ENCODE results near the gene PIK3AP1. TPM values are rescaled to one million over a fixed set of nuclear protein-coding genes. Genes with fewer than 3 reads are reported as not detected.
"Not testable (repeated sequence)": the region's sequence is repeated elsewhere in the genome, so short reads cannot be mapped to it uniquely, and the experiment has no call there.

Gene PIK3AP1
- total RNA-seq, 1 experiment from 2014 or later = 3.7 TPM

GRCh38 chr10:96681524-96681923 lies 38.8 kb downstream of the PIK3AP1 start:
- TF ChIP-seq EZH2 (IDR thresholded peaks at IDR 0.05; ENCODE audit: low read length, unreplicated experiment) = no peak
- Histone ChIP-seq H3K4me2 (ENCODE audit: low read length) (no peak overlapping the region), H3K27ac (ENCODE audit: low read length) (no peak overlapping the region), H3K9me2 (replicated peaks; ENCODE audit: low read length) (no peaks in the 10 kb centered on the region), H3K9me3 (ENCODE audit: low read length) (no peaks in the 10 kb centered on the region), H3K27me3 (ENCODE audit: low read length) (no peaks in the 10 kb centered on the region), H2AFZ (ENCODE audit: low read length) (no peak overlapping the region), H3K36me3 (ENCODE audit: low read depth, low read length) (no peaks in the 10 kb centered on the region), H3K4me3 (ENCODE audit: low read length) (no peak overlapping the region), H3K9ac (ENCODE audit: low read length) (no peak overlapping the region), H3K79me2 (ENCODE audit: low read length) (no peaks in the 10 kb centered on the region), H4K20me1 (ENCODE audit: low read length) (no peaks in the 10 kb centered on the region), H3F3A (ENCODE audit: low read length, unreplicated experiment) (no peaks in the 10 kb centered on the region), H3K4me1 (ENCODE audit: insufficient read depth, low read length) (no peaks in the 10 kb centered on the region)
- ChIA-PET CTCF (no interaction called here), POLR2A (ENCODE audit: unreplicated experiment) (no interaction called here)
- ATAC-seq (no peak), DNase-seq (no peak)
- intact Hi-C loops (cut with micrococcal nuclease) = no loop called here
- BruUV-seq (replicated peaks) = no TSS peak

- H3K9me2 ChIP-seq (replicated peaks; ENCODE audit: low read length); H3K27ac ChIP-seq (ENCODE audit: low read length); H3K27me3 ChIP-seq (ENCODE audit: low read length); intact Hi-C loops (cut with micrococcal nuclease); DNase-seq; H4K20me1 ChIP-seq (ENCODE audit: low read length); H3K79me2 ChIP-seq (ENCODE audit: low read length); BruUV-seq (replicated peaks); POLR2A ChIA-PET (ENCODE audit: unreplicated experiment); H3K9ac ChIP-seq (ENCODE audit: low read length); H3K4me3 ChIP-seq (ENCODE audit: low read length); H2AFZ ChIP-seq (ENCODE audit: low read length); H3F3A ChIP-seq (ENCODE audit: low read length, unreplicated experiment); ATAC-seq; H3K4me2 ChIP-seq (ENCODE audit: low read length); CTCF ChIA-PET; H3K36me3 ChIP-seq (ENCODE audit: low read depth, low read length); H3K4me1 ChIP-seq (ENCODE audit: insufficient read depth, low read length); H3K9me3 ChIP-seq (ENCODE audit: low read length): not testable (repeated sequence)
These were observed 39.9 kb downstream of the PIK3AP1 start for GRCh38 chr10:96680463-96680862.

GRCh38 chr10:96678725-96679124 lies 41.6 kb downstream of the PIK3AP1 start:
- ATAC-seq = no peak
- Histone ChIP-seq H3K4me2 (ENCODE audit: low read length) (no peak overlapping the region), H4K20me1 (ENCODE audit: low read length) (no peaks in the 10 kb centered on the region), H3K9me2 (replicated peaks; ENCODE audit: low read length) (no peaks in the 10 kb centered on the region), H3K4me1 (ENCODE audit: insufficient read depth, low read length) (peaks cover 6% of the 10 kb centered on the region; the same call in 1 of the 2 replicates), H3K9ac (ENCODE audit: low read length) (no peak overlapping the region), H3K9me3 (ENCODE audit: low read length) (no peaks in the 10 kb centered on the region), H3K27me3 (ENCODE audit: low read length) (no peaks in the 10 kb centered on the region), H3K27ac (ENCODE audit: low read length) (no peak overlapping the region), H3K36me3 (ENCODE audit: low read depth, low read length) (no peaks in the 10 kb centered on the region), H2AFZ (ENCODE audit: low read length) (no peak overlapping the region), H3F3A (ENCODE audit: low read length, unreplicated experiment) (no peaks in the 10 kb centered on the region), H3K4me3 (ENCODE audit: low read length) (no peak overlapping the region), H3K79me2 (ENCODE audit: low read length) (no peaks in the 10 kb centered on the region)
- intact Hi-C loops (cut with micrococcal nuclease) = no loop called here
- ChIA-PET POLR2A (ENCODE audit: unreplicated experiment) (no interaction called here), CTCF (no interaction called here)
- no peak for TF ChIP-seq EZH2 (IDR thresholded peaks at IDR 0.05; ENCODE audit: low read length, unreplicated experiment)
- no peak for TF ChIP-seq EZH2phosphoT487 (IDR thresholded peaks at IDR 0.05; ENCODE audit: borderline replicate concordance, low read length)
- TF ChIP-seq CTCF (conservative IDR thresholded peaks at IDR 0.05; ENCODE audit: low read depth, low read length) = no peak
- no peak for DNase-seq
- no TSS peak for BruUV-seq (replicated peaks)

Measured in PC-3 (cell line).